OCI-LY1 (cell line): ENCODE results near the gene KCNIP3.

Experiments used
- CTCF ChIP-seq: fragments of 200-600 bp; sonication (generic), shearing (Covaris generic); IDR thresholded peaks from 2 replicates; pipeline ENCODE4 v1.5.1; 2017; ENCODE audit warnings: mild to moderate bottlenecking, antibody characterized with exemption, low read length, moderate library complexity, mixed read lengths
- EZH2 ChIP-seq: fragments of 200-600 bp; sonication (generic), shearing (Covaris generic); IDR thresholded peaks from 2 replicates; pipeline ENCODE4 v1.8.0; 2017; ENCODE audit warnings: borderline replicate concordance, mixed run types, mild to moderate bottlenecking, antibody characterized with exemption, low read length, moderate library complexity, mixed read lengths

- TF ChIP-seq CTCF (no peak), EZH2 (no peak)
These were observed 59.9 kb downstream of the KCNIP3 start for GRCh38 chr2:95356821-95357700.
